GM21528 (cell line): ENCODE results near the gene DBF4.
"Not testable (repeated sequence)": the region's sequence is repeated elsewhere in the genome, so short reads cannot be mapped to it uniquely, and the experiment has no call there.

Source experiments
- ATAC-seq: cut with Tn5 transposase; IDR thresholded peaks from one replicate; pipeline ENCODE4 v1.9.1; 2021; ENCODE audit warnings: mild to moderate bottlenecking, moderate library complexity; ENCODE audit not compliant: unreplicated experiment, low FRiP score

The DBF4 gene

GRCh38 chr7:87876040-87876868 is at the start of gene DBF4, which contains the start of gene SLC25A40:
TSS of gene DBF4 (plus strand) at chr7:87876493. CDS start at chr7:87876733, 240 bp downstream.
TSS of gene SLC25A40 (minus strand) at chr7:87876360. CDS start at chr7:87858727, 17,633 bp downstream.
- ATAC-seq, result peak; percentile 93

GRCh38 chr7:87828383-87828782 is 47.9 kb upstream of the DBF4 start:
- not testable (repeated sequence) for ATAC-seq

GRCh38 chr7:87831097-87831496 is 45.2 kb upstream of the DBF4 start:
- ATAC-seq, result no peak

GRCh38 chr7:87833130-87833529 is 43.2 kb upstream of the DBF4 start:
- no peak for ATAC-seq

GRCh38 chr7:87837597-87837996 is 38.7 kb upstream of the DBF4 start:
- no peak for ATAC-seq

GRCh38 chr7:87850836-87851593 is 25.3 kb upstream of the DBF4 start:
- ATAC-seq, result no peak

- no peak for ATAC-seq
Measured at GRCh38 chr7:87852306-87852705, 24.0 kb upstream of the DBF4 start.

GRCh38 chr7:87853237-87853864 is 22.9 kb upstream of the DBF4 start:
- no peak for ATAC-seq

GRCh38 chr7:87858417-87859100 is 17.7 kb upstream of the DBF4 start:
- ATAC-seq, result no peak

GRCh38 chr7:87866089-87866488 is 10.2 kb upstream of the DBF4 start:
- no peak for ATAC-seq

GRCh38 chr7:87866533-87866932 is 9.8 kb upstream of the DBF4 start:
- ATAC-seq, result not testable (repeated sequence)

GRCh38 chr7:87870471-87870870 is 5.8 kb upstream of the DBF4 start:
- no peak for ATAC-seq

GRCh38 chr7:87872346-87872745 is 3.9 kb upstream of the DBF4 start:
- ATAC-seq, result no peak

- not testable (repeated sequence) for ATAC-seq
Measured at GRCh38 chr7:87873328-87873727, 3.0 kb upstream of the DBF4 start.

GRCh38 chr7:87874066-87874465 is 2.2 kb upstream of the DBF4 start:
- no peak for ATAC-seq

GRCh38 chr7:87875151-87876039 is 898 bp upstream of the DBF4 start:
- peak; percentile 30 for ATAC-seq

GRCh38 chr7:87876869-87877234 is 559 bp downstream of the DBF4 start:
- ATAC-seq, result peak; percentile 21

- ATAC-seq, result no peak
Measured at GRCh38 chr7:87877366-87878040, 1.2 kb downstream of the DBF4 start.

GRCh38 chr7:87878208-87878735 is 2.0 kb downstream of the DBF4 start:
- no peak for ATAC-seq
